ENCODE data around the gene RGS17.

The RGS17 gene

GRCh38 chr6:153106021-153106420, 25.1 kb downstream of the RGS17 start:
- DNase-seq (ENCODE audit: extremely low read depth, low read depth), result no peak
- TF ChIP-seq CTCF (IDR thresholded peaks at IDR 0.05; ENCODE audit: low read depth, low read length, missing control alignments), result no peak
- H3K4me3 ChIP-seq (replicated peaks; ENCODE audit: low read depth, low read length), result no peak overlapping the region

GRCh38 chr6:153104220-153104619, 26.9 kb downstream of the RGS17 start:
- no peak for DNase-seq (ENCODE audit: extremely low read depth, low read depth)
- no peak overlapping the region for H3K4me3 ChIP-seq (replicated peaks; ENCODE audit: low read depth, low read length)
- no peak for TF ChIP-seq CTCF (IDR thresholded peaks at IDR 0.05; ENCODE audit: low read depth, low read length, missing control alignments)

- no peak overlapping the region for H3K4me3 ChIP-seq (replicated peaks; ENCODE audit: low read depth, low read length)
- no peak for DNase-seq (ENCODE audit: extremely low read depth, low read depth)
- no peak for TF ChIP-seq CTCF (IDR thresholded peaks at IDR 0.05; ENCODE audit: low read depth, low read length, missing control alignments)
Observed at GRCh38 chr6:153103319-153103655, 27.8 kb downstream of the RGS17 start.

GRCh38 chr6:153102605-153103318, 28.3 kb downstream of the RGS17 start:
- H3K4me3 ChIP-seq (replicated peaks; ENCODE audit: low read depth, low read length), result no peak overlapping the region
- TF ChIP-seq CTCF (IDR thresholded peaks at IDR 0.05; ENCODE audit: low read depth, low read length, missing control alignments), result no peak
- DNase-seq (ENCODE audit: extremely low read depth, low read depth), result no peak

GRCh38 chr6:153101461-153101860, 29.6 kb downstream of the RGS17 start:
- no peak for TF ChIP-seq CTCF (IDR thresholded peaks at IDR 0.05; ENCODE audit: low read depth, low read length, missing control alignments)
- DNase-seq (ENCODE audit: extremely low read depth, low read depth), result no peak
- no peak overlapping the region for H3K4me3 ChIP-seq (replicated peaks; ENCODE audit: low read depth, low read length)

- no peak for TF ChIP-seq CTCF (IDR thresholded peaks at IDR 0.05; ENCODE audit: low read depth, low read length, missing control alignments)
- H3K4me3 ChIP-seq (replicated peaks; ENCODE audit: low read depth, low read length), result no peak overlapping the region
Observed at GRCh38 chr6:153099636-153100035, 31.4 kb downstream of the RGS17 start.

GRCh38 chr6:153096792-153097191, 34.3 kb downstream of the RGS17 start:
- no peak for TF ChIP-seq CTCF (IDR thresholded peaks at IDR 0.05; ENCODE audit: low read depth, low read length, missing control alignments)
- no peak overlapping the region for H3K4me3 ChIP-seq (replicated peaks; ENCODE audit: low read depth, low read length)
- no peak for DNase-seq (ENCODE audit: extremely low read depth, low read depth)

More at GRCh38 chr6:153099636-153100035, 31.4 kb downstream of the RGS17 start:
- DNase-seq (ENCODE audit: extremely low read depth, low read depth), result no peak

Measured in HFF-Myc (cell line).